T47D (cell line): ENCODE measurements around the gene NCAM1.
A peak's percentile ranks its signal among the peaks of the same experiment; 100 is the strongest.

Source experiments
- DNase-seq, 2 experiments: peaks; one replicate each; pipeline versions ENCODE4 v3.0.0 to v3.0.0-alpha.2; 2011 to 2012; ENCODE audit warnings: low read depth in 1 of 2, low spot score in 1 of 2
- JUND ChIP-seq: IDR thresholded peaks from 2 replicates; pipeline ENCODE4 v1.6.1; 2012; ENCODE audit warnings: low read depth
- in situ Hi-C: cut with HindIII; loops from 2 replicates; pipeline ENCODE4 v1.10.0; 2016; ENCODE audit warnings: low sequenced_read_pairs, low pct_unique_long_range_greater_than_20kb

Gene NCAM1

DNA sequence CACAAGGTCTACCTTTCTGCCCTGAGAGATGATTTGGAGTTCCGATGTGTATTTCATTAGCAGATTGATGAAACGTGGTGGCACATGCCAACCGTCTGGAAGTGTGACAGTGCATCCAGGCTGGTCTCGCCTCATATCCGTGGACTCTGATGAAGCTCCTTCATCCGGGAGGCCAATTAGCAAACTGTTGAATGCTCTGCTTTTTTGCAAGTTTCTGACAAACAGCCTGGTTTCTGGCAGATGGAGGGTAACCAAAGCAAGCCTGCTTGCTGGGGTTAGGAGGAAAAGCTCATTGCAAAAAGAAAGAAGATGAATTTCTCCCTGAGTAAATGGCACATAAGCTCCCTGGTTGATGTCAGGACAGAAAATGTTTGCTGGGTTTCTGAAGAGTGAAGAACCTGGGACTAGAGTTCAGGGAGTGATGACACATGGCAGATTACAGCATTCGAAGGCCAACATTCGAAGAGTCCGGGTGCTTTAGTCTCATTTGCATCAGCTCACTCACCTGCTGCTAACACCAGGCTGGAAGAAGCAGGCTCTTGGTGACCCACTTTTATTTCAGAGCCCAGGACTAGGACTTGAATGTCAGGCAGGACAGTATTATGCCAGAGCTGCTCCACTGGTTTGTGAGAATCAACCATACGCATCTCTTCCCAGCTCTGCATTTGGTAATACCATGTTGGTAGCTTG is 217.3 kb downstream of the NCAM1 start:
- no peak for DNase-seq
- no peak for TF ChIP-seq JUND
- in situ Hi-C loops: no loop called here

GRCh38 chr11:113179181-113179704 is 218.0 kb downstream of the NCAM1 start:
- TF ChIP-seq JUND: no peak
- no peak for DNase-seq
- in situ Hi-C loops: no loop called here

DNA sequence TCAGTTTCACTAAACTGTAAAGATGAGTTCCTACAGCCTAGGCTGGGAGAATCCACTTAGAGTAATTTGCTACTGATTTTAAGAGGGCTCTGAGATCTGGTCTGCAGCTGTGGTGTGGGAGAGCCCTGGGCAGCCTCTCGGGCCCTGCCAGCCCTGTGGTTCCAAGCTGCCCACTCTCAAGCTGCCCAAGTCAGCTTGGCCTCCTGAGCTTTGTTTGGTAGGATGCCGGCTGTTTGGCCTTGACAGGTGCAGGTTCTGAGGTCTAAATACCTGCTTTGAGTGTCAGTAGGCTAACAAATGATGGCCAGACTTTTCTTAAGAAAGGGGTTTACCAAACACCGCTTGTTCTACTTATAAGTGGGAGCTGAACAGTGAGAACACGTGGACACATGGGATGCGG is 219.9 kb downstream of the NCAM1 start:
- TF ChIP-seq JUND: no peak
- in situ Hi-C loops: no loop called here
- DNase-seq: no peak

GRCh38 chr11:113182288-113182687 is 221.1 kb downstream of the NCAM1 start:
- in situ Hi-C loops: no loop called here
- DNase-seq: no peak
- no peak for TF ChIP-seq JUND

- no peak for TF ChIP-seq JUND
- in situ Hi-C loops: no loop called here
- DNase-seq: peak in 1 of 2 experiments; percentile 48
Observed at GRCh38 chr11:113184498-113184897, 223.3 kb downstream of the NCAM1 start.

- no peak for DNase-seq
- no peak for TF ChIP-seq JUND
Observed at GRCh38 chr11:113188371-113188834, 227.2 kb downstream of the NCAM1 start.

GRCh38 chr11:113189909-113190667 is 228.9 kb downstream of the NCAM1 start:
- TF ChIP-seq JUND: no peak
- in situ Hi-C loops: no loop called here
- DNase-seq: no peak

More at GRCh38 chr11:113188371-113188834, 227.2 kb downstream of the NCAM1 start:
- in situ Hi-C loops: no loop called here

GRCh38 chr11:113192121-113192925 is 231.1 kb downstream of the NCAM1 start:
- DNase-seq: no peak
- in situ Hi-C loops: no loop called here
- TF ChIP-seq JUND: no peak

GRCh38 chr11:113193016-113193415 is 231.8 kb downstream of the NCAM1 start:
- DNase-seq: no peak
- in situ Hi-C loops: no loop called here
- TF ChIP-seq JUND: no peak

DNA sequence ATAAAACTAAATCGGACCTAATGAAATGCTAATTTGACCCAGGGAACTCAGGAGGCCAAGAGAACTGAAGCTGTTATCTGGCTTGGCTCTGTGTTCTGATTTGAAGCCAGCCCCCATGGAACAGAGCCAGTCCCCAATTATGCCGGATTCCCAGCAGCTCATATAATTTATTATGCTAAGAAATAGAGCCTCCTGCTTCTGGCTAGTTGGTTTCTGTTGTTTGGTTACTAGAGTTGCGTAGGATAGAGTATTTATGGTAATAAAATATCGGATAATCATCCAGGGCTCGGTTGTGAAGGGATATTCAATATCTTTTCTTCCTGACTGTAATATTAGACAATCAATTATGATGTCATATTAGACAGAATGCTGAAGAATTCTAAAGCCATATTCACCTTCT is 232.7 kb downstream of the NCAM1 start:
- no peak for DNase-seq
- in situ Hi-C loops: no loop called here
- no peak for TF ChIP-seq JUND

DNA sequence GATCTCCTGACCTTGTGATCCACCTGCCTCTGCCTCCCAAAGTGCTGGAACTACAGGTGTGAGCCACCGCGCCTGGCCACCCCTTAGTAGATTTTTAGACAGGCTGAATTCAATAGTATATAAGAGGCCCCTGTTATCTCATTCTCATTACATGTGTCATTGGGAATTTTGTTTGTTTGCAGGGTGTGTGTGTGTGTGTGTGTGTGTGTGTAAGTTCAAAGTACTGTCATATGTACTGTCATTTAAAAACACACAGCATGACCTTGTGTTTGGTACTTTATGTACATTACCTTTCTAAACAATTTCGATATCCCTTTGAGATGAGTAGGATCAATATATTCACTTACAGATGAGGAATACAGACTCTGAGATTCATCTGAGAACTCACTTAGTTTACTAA is 234.5 kb downstream of the NCAM1 start:
- TF ChIP-seq JUND: no peak
- in situ Hi-C loops: no loop called here
- no peak for DNase-seq

GRCh38 chr11:113197446-113197845 is 236.2 kb downstream of the NCAM1 start:
- TF ChIP-seq JUND: no peak
- in situ Hi-C loops: no loop called here
- DNase-seq: no peak
